WTC11 (cell line): ENCODE results near the gene FOXN3. TPM values are rescaled to one million over a fixed set of nuclear protein-coding genes. Genes with fewer than 3 reads are reported as not detected.
A peak's percentile ranks its signal among the peaks of the same experiment; 100 is the strongest.

Experiments
- ATAC-seq: fragments of 200-7000 bp; cut with Tn5 transposase; 2 replicates; pipeline ENCODE4 v1.10.0; 2021; ENCODE audit warnings: mild to moderate bottlenecking, moderate library complexity
- CTCF ChIA-PET: fragments of 300-600 bp; sonication (Branson Sonifier 250); formaldehyde crosslinking; loops from one replicate; lab custom pipeline; 2021; ENCODE audit warnings: antibody characterized with exemption; lab: Charles Lee
- POLR2A ChIA-PET: fragments of 350-600 bp; sonication (Branson Sonifier 250); formaldehyde crosslinking; loops from one replicate; lab custom pipeline; 2021; ENCODE audit warnings: antibody characterized with exemption; lab: Charles Lee
- DNase-seq: peaks from one replicate; pipeline ENCODE4 v3.0.0; 2021; ENCODE audit warnings: low spot score
- H3K27ac Mint-ChIP-seq: 2 replicates; pipeline ENCODE4 v1.8.0; 2021; ENCODE audit warnings: mixed read lengths
- H3K27me3 Mint-ChIP-seq: 2 replicates; pipeline ENCODE4 v1.8.0; 2021; ENCODE audit warnings: low read depth, mild to moderate bottlenecking, moderate library complexity, mixed read lengths
- H3K36me3 Mint-ChIP-seq: 2 replicates; pipeline ENCODE4 v1.8.0; 2021; ENCODE audit warnings: mixed read lengths
- H3K4me1 Mint-ChIP-seq: 2 replicates; pipeline ENCODE4 v1.8.0; 2022; ENCODE audit warnings: mixed read lengths
- H3K4me3 Mint-ChIP-seq: 2 replicates; pipeline ENCODE4 v1.8.0; 2021; ENCODE audit warnings: mild to moderate bottlenecking, moderate library complexity, mixed read lengths
- H3K9me3 Mint-ChIP-seq: 2 replicates; pipeline ENCODE4 v1.8.0; 2021; ENCODE audit warnings: mixed read lengths
- CREM ChIP-seq: sonication (generic); formaldehyde crosslinking; IDR thresholded peaks from 2 replicates; pipeline ENCODE4 v1.8.1; 2022; ENCODE audit warnings: mild to moderate bottlenecking, missing genetic modification reagents, moderate library complexity
- FOXK1 ChIP-seq: sonication (generic); formaldehyde crosslinking; IDR thresholded peaks from 2 replicates; pipeline ENCODE4 v1.8.0; 2022; ENCODE audit warnings: mild to moderate bottlenecking, moderate library complexity, missing genetic modification reagents
- IRF2 ChIP-seq: sonication (generic); formaldehyde crosslinking; IDR thresholded peaks from 2 replicates; pipeline ENCODE4 v1.8.0; 2022; ENCODE audit warnings: low read depth, missing genetic modification reagents, borderline replicate concordance
- NR2C2 ChIP-seq: sonication (generic); formaldehyde crosslinking; IDR thresholded peaks from 2 replicates; pipeline ENCODE4 v1.8.0; 2022; ENCODE audit warnings: mild to moderate bottlenecking, missing genetic modification reagents
- RELA ChIP-seq: sonication (generic); formaldehyde crosslinking; IDR thresholded peaks from 2 replicates; pipeline ENCODE4 v1.8.1; 2022; ENCODE audit warnings: missing genetic modification reagents, mild to moderate bottlenecking, borderline replicate concordance
- SMAD4 ChIP-seq: sonication (generic); formaldehyde crosslinking; IDR thresholded peaks from 2 replicates; pipeline ENCODE4 v1.8.0; 2022; ENCODE audit warnings: mild to moderate bottlenecking, missing genetic modification reagents
- TEAD4 ChIP-seq: sonication (generic); formaldehyde crosslinking; IDR thresholded peaks from 2 replicates; pipeline ENCODE4 v1.8.0; 2022; ENCODE audit warnings: mild to moderate bottlenecking, missing genetic modification reagents
- ZBTB21 ChIP-seq: sonication (generic); formaldehyde crosslinking; IDR thresholded peaks from 2 replicates; pipeline ENCODE4 v1.8.1; 2023; ENCODE audit warnings: mild to moderate bottlenecking, missing genetic modification reagents, borderline replicate concordance
- ZNF396 ChIP-seq: fragments of 250-450 bp; sonication (Bioruptor Pico); IDR thresholded peaks from 2 replicates; pipeline ENCODE4 v1.8.0; 2021; ENCODE audit warnings: mild to moderate bottlenecking, moderate library complexity, borderline replicate concordance
- total RNA-seq: library from RNA; stranded (reverse); gene quantifications from 3 replicates; pipeline ENCODE4 v1.2.3, GENCODE V29; 2021
- TF ChIP-seq, protein P1 (sequence below): sonication (generic); formaldehyde crosslinking; IDR thresholded peaks from 2 replicates; pipeline ENCODE4 v1.8.0; 2022; ENCODE audit warnings: missing genetic modification reagents
- TF ChIP-seq, protein P2 (sequence below): sonication (generic); formaldehyde crosslinking; IDR thresholded peaks from 2 replicates; pipeline ENCODE4 v1.8.1; 2022; ENCODE audit warnings: mild to moderate bottlenecking, missing genetic modification reagents, moderate library complexity, borderline replicate concordance
- TF ChIP-seq, protein P3 (sequence below): fragments of 200-600 bp; IDR thresholded peaks from 2 replicates; pipeline ENCODE4 v1.8.0; 2022; ENCODE audit warnings: antibody characterized with exemption
- TF ChIP-seq, protein P4 (sequence below): fragments of 250-450 bp; sonication (Bioruptor Pico); IDR thresholded peaks from 2 replicates; pipeline ENCODE4 v2.1.2; 2022; ENCODE audit warnings: mild to moderate bottlenecking, moderate library complexity
- TF ChIP-seq, protein P5 (sequence below): sonication (generic); formaldehyde crosslinking; IDR thresholded peaks from 2 replicates; pipeline ENCODE4 v1.8.1; 2023; ENCODE audit warnings: mild to moderate bottlenecking, moderate library complexity, missing genetic modification reagents

FOXN3 gene
- total RNA-seq, 1 experiment from 2014 or later, result 170 TPM

DNA sequence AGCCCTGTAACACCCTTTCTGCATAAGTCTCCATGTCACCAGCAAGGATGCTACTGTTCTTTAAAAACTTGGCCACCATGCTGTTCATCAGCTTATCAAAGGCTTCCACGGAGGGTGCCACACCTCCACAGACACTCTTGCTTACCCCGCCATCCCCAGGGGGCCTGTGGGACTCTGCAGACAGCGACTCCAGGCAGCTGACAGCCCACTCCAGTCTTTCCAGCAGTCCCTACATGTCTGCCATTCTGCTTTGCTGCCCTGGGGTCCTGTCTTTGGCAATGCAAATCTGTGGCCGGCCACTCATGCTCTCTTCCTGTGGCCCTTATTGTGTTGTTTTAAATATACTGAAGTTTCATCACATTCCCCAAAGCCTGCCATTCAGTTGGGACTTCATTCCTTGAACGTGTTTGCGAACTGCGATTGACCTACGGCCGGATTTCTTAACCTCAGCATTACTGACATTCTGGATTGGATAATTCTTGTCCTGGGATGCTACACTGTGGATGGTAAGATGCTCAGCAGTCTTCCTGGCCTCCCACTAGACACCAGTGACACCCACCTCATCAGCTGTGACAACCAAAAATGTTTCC lies 125.6 kb downstream of the FOXN3 start:
- Mint-ChIP-seq H3K4me1 (peaks cover 78% of the 10 kb centered on the region), H3K27me3 (no peaks in the 10 kb centered on the region), H3K4me3 (no peak overlapping the region), H3K9me3 (no peaks in the 10 kb centered on the region), H3K27ac (peak overlapping the region; percentile 90), H3K36me3 (peaks cover 27% of the 10 kb centered on the region)
- no peak for DNase-seq
- POLR2A ChIA-PET, result no interaction called here
- CTCF ChIA-PET, result no interaction called here
- no peak for TF ChIP-seq IRF2
- TF ChIP-seq, protein P1, sequence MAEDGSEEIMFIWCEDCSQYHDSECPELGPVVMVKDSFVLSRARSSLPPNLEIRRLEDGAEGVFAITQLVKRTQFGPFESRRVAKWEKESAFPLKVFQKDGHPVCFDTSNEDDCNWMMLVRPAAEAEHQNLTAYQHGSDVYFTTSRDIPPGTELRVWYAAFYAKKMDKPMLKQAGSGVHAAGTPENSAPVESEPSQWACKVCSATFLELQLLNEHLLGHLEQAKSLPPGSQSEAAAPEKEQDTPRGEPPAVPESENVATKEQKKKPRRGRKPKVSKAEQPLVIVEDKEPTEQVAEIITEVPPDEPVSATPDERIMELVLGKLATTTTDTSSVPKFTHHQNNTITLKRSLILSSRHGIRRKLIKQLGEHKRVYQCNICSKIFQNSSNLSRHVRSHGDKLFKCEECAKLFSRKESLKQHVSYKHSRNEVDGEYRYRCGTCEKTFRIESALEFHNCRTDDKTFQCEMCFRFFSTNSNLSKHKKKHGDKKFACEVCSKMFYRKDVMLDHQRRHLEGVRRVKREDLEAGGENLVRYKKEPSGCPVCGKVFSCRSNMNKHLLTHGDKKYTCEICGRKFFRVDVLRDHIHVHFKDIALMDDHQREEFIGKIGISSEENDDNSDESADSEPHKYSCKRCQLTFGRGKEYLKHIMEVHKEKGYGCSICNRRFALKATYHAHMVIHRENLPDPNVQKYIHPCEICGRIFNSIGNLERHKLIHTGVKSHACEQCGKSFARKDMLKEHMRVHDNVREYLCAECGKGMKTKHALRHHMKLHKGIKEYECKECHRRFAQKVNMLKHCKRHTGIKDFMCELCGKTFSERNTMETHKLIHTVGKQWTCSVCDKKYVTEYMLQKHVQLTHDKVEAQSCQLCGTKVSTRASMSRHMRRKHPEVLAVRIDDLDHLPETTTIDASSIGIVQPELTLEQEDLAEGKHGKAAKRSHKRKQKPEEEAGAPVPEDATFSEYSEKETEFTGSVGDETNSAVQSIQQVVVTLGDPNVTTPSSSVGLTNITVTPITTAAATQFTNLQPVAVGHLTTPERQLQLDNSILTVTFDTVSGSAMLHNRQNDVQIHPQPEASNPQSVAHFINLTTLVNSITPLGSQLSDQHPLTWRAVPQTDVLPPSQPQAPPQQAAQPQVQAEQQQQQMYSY (CRISPR knock-in tag), result peak; percentile 71
- ATAC-seq, result no peak

DNA sequence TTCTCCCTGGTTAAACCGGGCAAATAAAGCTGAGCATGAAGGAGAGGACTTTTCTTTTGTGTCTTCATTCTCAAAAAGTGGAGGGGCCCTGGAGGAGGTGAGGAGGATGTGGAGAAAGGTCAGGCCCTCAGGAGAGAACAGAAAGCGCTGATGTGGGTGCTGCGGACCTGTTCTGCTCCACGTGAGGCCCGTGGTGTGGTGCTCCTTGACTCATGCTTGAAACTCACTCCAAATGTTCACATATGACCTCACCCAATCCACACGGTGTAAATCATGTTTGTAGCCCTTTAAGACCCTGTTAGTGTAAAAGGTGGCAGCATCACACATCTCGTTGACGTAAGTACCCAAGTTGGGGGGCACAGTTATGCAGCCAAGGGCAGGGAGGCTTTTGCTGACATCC lies 126.2 kb downstream of the FOXN3 start:
- peaks cover 27% of the 10 kb centered on the region for H3K36me3 Mint-ChIP-seq
- H3K4me3 Mint-ChIP-seq, result no peak overlapping the region
- POLR2A ChIA-PET, result no interaction called here

More for the DNA sequence above, 126.2 kb downstream of the FOXN3 start:
- Mint-ChIP-seq H3K27ac (peak overlapping the region; percentile 60), H3K27me3 (no peaks in the 10 kb centered on the region), H3K9me3 (no peaks in the 10 kb centered on the region), H3K4me1 (peaks cover 78% of the 10 kb centered on the region)
- CTCF ChIA-PET, result no interaction called here
- no peak for TF ChIP-seq ZNF396 (CRISPR knock-in tag)
- no peak for TF ChIP-seq ZBTB21 (CRISPR knock-in tag)
- no peak for TF ChIP-seq CREM (CRISPR knock-in tag)
- TF ChIP-seq TEAD4, result no peak
- no peak for TF ChIP-seq SMAD4 (CRISPR knock-in tag)
- TF ChIP-seq, protein P1 (CRISPR knock-in tag), result no peak
- no peak for TF ChIP-seq RELA (CRISPR knock-in tag)
- TF ChIP-seq, protein P2, sequence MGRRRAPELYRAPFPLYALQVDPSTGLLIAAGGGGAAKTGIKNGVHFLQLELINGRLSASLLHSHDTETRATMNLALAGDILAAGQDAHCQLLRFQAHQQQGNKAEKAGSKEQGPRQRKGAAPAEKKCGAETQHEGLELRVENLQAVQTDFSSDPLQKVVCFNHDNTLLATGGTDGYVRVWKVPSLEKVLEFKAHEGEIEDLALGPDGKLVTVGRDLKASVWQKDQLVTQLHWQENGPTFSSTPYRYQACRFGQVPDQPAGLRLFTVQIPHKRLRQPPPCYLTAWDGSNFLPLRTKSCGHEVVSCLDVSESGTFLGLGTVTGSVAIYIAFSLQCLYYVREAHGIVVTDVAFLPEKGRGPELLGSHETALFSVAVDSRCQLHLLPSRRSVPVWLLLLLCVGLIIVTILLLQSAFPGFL (CRISPR knock-in tag), result no peak
- TF ChIP-seq, protein P3, sequence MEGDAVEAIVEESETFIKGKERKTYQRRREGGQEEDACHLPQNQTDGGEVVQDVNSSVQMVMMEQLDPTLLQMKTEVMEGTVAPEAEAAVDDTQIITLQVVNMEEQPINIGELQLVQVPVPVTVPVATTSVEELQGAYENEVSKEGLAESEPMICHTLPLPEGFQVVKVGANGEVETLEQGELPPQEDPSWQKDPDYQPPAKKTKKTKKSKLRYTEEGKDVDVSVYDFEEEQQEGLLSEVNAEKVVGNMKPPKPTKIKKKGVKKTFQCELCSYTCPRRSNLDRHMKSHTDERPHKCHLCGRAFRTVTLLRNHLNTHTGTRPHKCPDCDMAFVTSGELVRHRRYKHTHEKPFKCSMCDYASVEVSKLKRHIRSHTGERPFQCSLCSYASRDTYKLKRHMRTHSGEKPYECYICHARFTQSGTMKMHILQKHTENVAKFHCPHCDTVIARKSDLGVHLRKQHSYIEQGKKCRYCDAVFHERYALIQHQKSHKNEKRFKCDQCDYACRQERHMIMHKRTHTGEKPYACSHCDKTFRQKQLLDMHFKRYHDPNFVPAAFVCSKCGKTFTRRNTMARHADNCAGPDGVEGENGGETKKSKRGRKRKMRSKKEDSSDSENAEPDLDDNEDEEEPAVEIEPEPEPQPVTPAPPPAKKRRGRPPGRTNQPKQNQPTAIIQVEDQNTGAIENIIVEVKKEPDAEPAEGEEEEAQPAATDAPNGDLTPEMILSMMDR, result no peak
- TF ChIP-seq, protein P4, sequence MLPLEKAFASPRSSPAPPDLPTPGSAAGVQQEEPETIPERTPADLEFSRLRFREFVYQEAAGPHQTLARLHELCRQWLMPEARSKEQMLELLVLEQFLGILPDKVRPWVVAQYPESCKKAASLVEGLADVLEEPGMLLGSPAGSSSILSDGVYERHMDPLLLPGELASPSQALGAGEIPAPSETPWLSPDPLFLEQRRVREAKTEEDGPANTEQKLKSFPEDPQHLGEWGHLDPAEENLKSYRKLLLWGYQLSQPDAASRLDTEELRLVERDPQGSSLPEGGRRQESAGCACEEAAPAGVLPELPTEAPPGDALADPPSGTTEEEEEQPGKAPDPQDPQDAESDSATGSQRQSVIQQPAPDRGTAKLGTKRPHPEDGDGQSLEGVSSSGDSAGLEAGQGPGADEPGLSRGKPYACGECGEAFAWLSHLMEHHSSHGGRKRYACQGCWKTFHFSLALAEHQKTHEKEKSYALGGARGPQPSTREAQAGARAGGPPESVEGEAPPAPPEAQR (CRISPR knock-in tag), result no peak
- no peak for TF ChIP-seq NR2C2 (CRISPR knock-in tag)
- TF ChIP-seq FOXK1 (CRISPR knock-in tag), result no peak
- TF ChIP-seq, protein P5, sequence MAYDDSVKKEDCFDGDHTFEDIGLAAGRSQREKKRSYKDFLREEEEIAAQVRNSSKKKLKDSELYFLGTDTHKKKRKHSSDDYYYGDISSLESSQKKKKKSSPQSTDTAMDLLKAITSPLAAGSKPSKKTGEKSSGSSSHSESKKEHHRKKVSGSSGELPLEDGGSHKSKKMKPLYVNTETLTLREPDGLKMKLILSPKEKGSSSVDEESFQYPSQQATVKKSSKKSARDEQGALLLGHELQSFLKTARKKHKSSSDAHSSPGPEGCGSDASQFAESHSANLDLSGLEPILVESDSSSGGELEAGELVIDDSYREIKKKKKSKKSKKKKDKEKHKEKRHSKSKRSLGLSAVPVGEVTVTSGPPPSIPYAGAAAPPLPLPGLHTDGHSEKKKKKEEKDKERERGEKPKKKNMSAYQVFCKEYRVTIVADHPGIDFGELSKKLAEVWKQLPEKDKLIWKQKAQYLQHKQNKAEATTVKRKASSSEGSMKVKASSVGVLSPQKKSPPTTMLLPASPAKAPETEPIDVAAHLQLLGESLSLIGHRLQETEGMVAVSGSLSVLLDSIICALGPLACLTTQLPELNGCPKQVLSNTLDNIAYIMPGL, result no peak
- no peak for DNase-seq
- ATAC-seq, result no peak
